RPMI8226 (cell line): Measurements from ENCODE around the gene AGPS.
"Not testable (repeated sequence)": the region's sequence is repeated elsewhere in the genome, so short reads cannot be mapped to it uniquely, and the experiment has no call there.

Experiments
- DNase-seq: peaks from one replicate; pipeline ENCODE4 v3.0.0-alpha.2; 2015

Gene AGPS

DNA sequence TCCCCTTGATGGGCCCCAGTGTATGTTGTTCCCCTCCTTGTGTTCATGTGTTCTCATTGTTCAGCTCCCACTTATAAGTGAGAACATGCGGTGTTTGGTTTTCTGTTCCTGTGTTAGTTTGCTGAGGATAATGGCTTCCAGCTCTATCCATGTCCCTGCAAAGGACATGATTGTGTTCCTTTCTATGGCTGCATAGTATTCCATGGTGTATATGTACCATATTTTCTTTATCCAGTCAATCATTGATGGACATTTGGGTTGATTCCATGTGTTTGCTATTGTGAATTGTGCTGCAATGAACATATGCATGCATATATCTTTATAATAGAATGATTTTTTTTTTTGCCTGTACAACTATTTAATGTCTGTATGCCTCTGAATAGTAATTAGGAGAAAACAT lies 31.5 kb downstream of the AGPS start:
- not testable (repeated sequence) for DNase-seq

DNA sequence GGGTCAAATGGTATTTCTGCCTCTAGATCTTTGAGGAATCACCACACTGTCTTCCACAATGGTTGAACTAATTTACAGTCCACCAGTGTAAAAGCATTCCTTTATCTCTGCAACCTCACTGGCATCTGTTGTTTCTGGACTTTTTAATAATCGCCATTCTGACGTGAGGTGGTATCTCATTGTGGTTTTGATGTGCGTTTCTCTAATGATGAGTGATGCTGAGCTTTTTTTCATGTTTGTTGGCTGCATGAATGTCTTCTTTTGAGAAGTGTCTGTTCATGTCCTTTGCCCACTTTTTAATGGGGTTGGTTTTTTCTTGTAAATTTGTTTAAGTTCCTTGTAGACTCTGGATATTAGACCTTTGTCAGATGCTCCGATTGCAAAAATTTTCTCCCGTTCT lies 32.0 kb downstream of the AGPS start:
- not testable (repeated sequence) for DNase-seq

DNA sequence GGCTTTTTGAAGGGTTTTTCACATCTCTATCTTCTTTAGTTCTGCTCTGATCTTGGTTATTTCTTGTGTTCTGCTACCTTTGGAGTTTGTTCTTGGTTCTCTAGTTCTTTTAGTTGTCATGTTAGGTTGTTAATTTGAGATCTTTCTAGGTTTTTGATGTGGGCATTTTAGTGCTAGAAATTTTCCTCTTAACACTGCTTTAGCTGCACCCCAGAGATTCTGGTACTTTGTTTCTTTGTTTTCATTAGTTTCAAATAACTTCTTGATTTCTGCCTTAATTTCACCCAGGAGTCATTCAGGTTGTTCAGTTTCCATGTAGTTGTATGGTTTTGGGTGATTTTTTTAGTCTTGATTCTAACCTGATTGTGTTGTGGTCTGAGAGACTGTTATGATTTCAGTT lies 34.7 kb downstream of the AGPS start:
- no peak for DNase-seq

DNA sequence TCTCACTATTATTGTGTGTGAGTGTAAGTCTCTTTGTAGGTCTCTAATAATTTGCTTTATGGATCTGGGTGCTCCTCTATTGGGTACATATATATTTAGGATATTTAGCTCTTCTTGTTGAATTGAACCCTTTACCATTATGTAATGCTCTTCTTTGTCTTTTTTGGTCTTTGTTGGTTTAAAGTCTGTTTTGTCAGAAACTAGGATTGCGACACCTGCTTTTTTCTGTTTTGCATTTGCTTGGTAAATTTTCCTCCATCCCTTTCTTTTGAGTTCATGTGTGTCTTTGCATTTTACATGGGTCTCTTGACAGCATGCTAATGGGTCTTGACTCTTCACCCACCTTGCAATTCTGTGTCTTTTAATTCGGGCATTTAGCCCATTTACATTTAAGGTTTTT lies 35.4 kb downstream of the AGPS start:
- not testable (repeated sequence) for DNase-seq

DNA sequence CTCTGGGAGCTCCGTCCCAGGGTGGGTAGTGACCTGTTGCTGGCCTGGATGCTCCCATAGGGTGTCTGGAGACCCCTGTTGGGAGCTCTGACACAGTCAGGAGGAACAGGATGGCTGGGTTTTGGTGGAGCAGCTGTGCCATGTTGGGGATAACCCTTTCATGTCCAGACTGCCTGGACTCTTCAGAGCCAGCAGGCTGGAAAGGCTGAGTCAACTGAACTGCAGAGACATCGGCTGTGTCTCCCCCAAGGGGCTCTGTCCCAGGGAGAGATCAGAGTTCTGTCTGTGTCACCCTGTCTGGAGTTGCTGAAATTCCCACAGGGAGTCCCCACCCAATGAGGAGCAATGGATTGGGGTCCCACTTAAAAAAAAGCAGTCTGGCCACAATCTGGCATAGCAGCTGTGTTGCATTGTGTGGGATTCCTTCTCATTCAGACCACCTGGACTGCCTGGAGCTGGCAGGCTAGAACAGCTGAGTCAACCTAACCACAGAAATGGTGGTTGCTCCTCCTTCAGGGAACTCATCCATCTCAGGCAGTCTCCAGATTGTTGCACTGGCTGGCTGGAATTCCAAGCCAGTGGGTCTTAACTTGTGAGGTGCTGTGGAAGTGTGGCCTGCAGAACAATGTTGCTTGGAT lies 37.2 kb downstream of the AGPS start:
- no peak for DNase-seq

DNA sequence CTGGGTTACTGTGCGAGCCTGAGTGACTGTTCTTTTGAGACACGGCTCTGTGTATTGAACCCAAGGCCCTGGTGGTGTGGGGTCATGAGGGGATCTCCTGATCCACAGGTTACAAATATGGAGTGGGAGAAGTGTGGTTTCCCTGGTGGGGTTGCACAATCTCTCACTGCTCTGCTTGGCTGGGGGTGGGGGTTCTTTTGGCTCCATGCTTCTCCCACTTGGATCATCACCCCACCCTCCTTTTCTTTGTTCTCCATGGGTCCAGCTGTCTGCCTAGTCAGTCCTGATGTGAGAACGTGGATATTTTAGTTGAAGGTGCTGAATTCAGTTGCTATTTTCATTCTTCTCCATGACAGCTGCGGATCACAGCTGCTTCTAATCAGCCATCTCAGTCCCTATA lies 37.8 kb downstream of the AGPS start:
- DNase-seq = no peak

DNA sequence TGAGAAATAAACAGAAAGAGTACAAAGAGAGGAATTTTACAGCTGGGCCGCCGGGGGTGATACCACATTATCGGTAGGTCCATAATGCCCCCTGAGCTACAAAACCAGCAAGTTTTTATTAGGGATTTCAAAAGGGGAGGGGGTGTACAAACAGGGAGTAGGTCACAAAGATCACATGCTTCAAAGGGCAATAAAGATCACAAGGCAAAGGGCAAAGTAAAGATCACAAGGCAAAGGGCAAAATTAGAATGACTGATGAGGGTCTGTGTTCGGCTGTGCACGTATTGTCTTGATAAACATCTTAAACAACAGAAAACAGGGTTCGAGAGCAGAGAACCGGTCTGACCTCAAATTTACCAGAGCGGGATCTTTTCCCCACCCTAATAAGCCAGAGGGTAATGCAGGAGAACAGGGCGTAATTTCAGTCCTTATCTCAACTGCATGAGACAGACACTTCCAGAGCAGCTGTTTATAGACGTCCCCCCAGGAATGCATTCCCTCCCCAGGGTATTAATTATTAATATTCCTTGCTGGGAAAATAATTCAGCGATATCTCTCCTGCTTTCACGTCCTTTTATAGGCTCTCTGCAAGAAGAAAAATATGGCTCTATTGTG lies 38.6 kb downstream of the AGPS start:
- DNase-seq = not testable (repeated sequence)

DNA sequence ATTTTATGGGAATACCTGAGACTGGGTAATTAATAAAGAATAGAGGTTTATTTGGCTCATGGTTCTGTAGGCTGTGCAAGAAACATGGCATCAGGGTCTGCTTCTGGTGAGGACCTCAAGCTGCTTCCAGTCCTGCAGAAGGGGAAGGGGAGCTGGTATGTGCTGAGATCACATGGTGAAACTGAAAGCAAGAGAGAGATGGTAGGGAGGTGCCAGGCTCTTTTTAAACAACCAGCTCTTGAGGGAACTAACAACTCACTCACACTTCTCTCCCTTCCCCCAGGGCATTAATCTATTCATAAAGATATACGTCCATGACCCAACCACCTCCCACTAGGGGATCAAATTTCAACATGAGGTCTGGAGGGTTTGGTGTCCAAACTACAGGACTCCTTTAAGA lies 40.1 kb downstream of the AGPS start:
- DNase-seq = peak; percentile 12

DNA sequence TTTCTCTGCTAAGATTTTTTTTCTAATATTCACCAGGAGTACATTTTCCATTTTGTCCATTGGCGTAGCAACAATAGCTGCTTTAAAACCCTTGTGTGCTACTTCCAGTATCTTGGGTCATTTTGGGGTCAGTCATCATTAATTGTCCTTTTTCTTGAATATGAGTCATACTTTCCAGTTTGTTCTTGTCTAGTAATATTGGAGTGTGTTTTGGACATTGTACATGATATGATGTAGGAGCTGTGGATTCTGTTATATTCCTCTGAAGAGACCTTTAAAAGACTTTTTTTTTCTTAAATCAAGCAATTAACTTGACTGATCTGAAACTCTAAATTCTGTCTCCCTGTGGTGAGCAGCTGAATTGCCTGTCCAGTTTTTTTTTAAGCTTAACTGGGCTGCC lies 40.8 kb downstream of the AGPS start:
- DNase-seq = no peak

DNA sequence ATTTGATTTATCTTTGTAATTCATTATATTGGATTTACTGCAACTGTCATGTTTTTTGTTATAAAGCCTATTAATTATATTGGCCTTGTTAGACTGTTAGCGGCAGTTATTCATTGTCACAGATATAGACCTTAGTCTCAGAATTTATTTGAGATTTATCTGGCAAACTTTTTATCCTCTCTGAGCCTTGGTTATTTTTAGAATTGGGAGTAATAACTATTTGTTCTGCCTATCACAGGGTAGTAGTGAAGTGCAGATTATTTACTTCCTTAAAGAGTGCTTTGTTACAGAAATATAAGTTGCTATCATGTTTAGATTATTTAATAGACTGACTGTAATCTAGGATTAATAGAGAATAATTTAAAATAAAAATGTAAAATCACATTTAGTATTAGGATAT lies 41.9 kb downstream of the AGPS start:
- no peak for DNase-seq

DNA sequence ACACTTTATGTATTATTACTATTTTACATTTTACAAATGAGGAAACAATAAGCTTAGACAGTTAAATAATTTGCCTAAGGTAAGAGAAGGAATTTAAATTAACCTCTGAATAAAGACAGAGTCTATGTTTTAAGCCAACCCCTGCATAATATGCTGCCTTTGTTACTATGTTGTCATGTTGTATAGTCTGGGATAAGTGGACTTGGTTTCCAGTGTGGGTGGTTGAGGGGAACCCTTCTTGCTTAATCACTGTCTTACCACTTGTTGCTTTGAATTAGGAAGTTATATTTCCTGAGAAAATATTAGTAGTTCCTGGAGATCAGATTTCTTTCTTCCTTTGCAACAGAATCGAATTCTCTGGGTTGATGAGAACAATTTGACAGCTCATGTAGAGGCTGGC lies 52.6 kb downstream of the AGPS start:
- no peak for DNase-seq

DNA sequence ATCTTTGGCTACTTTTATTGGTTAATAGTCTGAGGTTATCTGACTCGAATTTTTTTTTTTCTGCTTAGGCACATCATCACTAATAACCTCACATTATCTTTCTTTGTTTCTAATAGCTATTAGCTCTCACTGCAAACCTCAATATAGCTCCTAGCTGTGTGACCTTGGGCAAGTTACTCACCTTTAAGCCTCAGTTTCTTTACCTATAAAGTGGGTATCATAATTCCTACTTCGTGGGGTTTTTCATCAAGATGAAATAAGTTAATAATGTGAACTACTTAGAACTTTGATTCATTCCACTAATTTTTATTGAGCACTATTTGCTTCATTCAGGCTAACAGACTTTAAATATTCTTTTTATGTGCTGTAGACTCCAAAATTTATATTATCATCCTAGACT lies 55.5 kb downstream of the AGPS start:
- no peak for DNase-seq

DNA sequence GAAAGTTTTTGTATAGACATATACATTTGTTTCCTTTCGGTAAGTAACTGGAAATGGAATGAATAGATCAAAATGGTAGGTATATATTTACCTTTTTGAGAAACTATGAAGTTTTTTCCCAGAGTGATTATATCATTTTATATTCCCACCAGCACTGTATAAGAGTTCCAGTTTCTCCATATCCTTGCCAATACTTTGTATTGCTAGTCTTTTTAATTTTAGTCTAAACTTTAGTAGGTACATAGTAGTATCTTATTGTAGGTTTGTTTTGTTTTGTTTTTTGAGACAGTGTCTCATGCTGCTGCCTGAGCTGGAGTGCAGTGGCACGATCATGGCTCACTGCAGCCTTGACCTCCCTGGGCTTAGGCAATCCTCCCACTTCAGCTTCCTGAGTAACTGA lies 56.6 kb downstream of the AGPS start:
- no peak for DNase-seq

DNA sequence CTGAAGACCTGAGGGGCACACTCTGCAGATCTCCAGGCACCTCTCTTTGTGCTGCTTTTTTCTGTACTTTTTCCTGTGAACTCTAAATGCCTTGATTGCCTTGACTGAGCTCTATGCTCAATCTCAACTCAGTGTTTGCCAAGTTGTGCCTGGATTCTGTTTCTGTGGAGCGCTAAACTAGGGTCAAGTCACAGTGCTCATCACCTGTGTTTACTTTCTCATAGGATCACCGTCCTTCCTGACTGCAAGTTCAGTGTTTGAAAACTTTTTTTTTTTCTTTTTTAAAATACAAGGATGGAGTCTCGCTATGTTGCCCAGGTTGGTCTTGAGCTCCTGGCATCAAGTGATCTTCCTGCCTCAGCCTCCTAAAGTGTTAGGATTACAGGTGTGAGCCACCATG lies 62.6 kb downstream of the AGPS start:
- DNase-seq = no peak

DNA sequence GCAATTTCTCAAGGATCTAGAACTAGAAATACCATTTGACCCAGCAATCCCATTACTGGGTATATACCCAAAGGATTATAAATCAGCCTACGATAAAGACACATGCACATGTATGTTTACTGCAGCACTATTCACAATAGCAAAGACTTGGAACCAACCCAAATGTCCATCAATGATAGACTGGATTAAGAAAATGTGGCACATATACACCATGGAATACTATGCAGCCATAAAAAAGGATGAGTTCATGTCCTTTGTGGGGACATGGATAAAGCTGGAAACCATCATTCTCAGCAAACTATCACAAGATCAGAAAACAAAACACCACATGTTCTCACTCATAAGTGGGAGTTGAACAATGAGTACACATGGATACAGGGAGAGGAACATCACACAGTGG lies 67.2 kb downstream of the AGPS start:
- not testable (repeated sequence) for DNase-seq

DNA sequence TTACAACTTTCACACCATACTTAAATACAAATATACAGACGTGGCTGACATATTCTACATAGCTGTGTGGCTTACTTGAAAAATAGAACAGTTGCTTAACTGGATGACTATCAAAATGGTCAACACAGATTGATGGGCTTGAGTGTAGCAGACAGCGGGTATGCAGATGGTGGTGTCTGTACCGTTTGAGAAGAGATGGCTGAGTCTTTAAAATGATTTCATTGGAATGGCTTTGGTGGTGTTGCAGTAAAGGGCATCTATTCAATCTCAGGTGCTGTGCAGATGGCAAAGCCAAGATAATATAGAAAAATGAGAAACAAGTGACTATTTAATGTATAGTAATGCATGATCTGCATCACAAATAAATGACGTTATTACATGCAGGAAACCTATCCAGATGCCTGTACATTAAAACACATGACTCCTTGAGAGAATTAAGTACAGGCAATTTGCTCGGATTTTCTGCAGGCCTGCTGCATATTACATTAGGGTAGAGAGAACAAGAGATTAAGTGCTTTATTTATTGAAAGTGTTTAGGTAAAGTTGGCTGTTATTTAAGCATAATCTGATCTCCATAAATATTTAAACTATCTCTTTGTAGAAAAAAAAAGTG lies 68.5 kb downstream of the AGPS start:
- no peak for DNase-seq

DNA sequence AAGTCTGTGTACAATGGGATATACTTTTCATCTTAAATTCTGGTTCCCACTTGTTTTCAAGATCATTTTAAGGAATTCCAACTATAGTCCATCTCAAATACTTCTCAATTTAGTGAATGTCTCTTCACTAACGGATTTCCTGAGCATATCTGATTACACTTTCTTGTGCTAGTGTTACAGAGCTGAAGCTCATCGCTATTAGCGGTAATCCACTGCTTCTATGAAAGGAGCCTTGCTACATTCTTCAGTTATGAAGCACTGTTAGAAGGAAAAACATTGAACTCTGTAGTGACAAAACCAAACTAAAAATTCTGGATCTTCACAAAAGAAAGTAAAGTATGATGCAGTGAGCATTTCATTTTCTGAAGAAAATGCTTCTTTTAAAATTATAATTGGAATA lies 72.0 kb downstream of the AGPS start:
- DNase-seq = no peak

DNA sequence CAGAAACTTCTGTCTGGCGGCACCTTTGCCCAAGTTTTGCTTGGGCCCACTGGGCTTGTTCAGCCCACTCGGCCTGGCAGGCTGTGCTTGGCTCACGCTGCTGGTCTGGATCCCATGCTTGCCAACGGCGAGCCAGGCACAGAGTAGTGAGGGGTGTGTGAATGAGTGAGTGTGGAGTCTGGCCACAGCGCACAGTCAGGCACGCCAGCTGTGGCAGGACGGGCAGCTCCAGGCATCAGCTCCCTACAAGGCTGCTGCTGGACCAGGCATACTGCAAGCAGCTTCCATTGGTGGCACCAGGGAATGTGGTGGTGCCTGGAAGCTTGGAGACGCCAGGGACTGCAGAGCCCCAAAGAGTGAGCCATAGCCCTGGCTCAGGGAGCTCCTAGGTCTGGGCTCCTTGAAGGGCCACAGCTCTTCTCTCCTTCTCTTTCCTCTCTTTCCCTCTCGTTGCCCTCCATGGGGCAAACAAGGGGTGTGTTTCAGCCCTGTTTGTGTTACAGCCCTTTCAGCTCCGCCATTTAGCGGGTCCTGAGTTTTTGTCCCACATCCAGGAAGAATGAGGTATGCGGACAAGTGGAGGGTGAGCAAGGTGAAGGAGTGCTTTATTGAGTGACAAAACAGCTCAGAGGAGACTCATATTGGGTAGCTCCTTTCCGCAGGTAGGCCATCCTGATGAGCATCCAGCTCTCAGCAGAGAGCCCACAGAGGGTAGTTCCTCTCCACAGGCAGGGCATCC lies 73.0 kb downstream of the AGPS start:
- DNase-seq = no peak

DNA sequence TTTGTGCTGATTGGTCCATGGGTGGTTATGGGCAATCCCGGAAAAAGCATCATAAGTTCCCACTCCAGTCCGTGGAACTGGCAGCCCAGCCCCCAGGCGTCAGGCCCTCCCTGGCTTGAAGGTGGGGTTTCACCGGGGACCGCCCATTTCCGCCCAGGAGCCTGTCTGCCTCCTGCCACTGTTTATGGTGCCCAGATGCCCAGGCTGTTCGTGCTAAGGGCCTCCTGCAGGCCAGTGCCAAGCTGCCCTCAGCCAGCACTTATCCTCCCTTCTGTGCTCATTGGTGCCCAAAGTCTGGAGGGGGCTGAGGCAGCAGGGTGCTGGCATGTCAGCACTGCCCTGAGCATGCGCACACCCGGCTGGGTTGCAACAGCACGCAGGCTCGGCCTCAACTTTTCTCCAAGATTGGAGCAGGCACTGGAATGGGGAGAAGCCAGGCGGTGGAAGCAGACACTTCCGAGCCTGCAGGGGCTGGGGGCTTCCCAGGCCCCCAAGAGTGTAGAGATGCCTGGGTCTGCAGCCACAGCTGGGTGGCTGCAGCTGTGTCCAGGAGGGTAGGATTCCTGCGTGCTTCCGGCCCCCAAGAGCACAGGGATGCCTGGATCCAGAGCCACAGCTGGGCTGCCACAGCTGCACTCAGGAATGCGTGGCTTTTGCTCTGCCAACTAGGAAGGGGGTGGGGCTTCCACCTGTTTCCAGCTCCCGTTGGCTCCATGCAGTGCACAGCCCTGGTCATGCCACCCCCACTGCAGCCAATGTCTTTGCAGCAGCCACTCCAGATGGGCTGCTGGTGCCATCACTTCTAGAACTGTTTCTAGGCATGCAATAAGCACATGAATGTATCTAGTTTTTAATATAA lies 74.0 kb downstream of the AGPS start:
- no peak for DNase-seq

DNA sequence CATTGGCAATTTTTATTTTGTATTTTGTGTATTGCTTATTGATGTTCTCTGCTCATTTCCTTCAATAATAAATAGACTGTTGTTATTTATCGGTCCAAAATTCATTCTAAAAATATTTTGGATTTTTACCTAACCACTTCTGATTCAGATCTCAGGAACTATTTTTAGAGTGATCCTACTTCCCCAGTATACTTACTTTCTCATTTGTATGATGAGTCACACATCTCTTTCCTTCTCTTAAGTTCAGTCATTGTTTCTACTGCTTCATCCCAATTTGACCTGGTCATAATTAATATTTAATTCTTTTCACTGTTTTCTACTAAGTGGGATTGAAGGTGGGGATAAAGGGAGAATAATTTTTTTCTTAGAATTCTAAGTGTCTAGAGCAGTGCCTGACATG lies 75.1 kb downstream of the AGPS start:
- DNase-seq = no peak

DNA sequence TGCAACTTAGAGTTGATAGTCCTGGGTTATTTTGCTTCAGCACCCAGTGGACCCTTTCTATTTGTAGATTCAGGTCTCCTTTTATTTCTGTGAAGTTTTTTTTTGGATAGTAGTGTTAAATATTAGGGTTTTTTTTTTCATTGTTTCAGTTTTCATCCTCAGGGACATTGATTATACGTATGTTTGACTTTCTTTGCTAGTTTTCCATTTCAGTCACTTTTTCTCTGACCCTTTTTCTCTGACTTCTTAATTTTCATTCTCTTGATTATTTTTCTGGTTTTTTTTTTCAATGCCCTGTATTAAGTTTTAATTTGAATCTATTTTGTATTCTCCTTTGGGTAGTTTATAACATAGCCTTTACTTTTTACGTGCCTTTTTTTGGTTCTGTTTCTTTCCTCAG lies 79.4 kb downstream of the AGPS start:
- DNase-seq = no peak

DNA sequence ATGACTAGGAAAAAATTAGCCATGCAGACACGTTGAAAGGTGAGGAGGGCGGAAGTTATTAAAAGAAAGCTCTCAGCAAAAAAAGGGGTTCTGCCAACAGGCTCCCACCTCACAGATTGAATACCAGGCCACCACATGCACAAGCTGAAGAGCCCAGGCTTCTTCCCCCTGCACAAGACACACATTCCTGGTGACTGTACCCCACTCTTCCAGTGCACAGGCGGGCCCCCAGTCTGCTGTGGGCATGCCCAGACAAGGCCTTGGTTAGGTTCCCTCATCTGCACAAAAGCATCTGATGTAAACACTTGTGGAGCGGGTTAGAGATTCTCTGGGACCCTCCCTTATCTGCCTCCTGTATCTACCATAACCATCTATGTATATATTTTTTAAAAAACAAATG lies 81.7 kb downstream of the AGPS start:
- no peak for DNase-seq

DNA sequence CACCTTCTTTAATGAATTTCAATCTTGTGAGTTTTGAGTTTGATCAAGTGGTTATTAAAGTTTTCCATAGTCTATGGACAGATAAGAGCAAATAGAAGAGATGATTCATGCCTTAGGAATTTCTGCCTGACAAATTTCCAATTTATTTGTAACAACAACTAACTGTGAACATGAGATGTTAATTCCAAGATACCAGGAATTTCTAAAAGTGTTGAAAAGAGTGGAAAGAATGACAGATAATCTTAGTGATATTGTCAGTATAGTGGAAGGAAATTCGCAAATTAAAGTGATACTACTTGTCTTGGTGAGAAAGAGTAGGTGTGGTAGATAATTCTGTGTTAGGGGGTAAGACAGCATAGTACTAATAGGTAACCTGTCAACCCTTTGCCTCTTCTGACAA lies 82.4 kb downstream of the AGPS start:
- DNase-seq = no peak
